ENCODE results near the gene RAPGEF1. TPM values are rescaled to one million over a fixed set of nuclear protein-coding genes. Genes with fewer than 3 reads are reported as not detected.

RAPGEF1 gene
- total and polyA plus RNA-seq, 12 donors, result 14.5 to 136 (median 49.1) TPM

DNA sequence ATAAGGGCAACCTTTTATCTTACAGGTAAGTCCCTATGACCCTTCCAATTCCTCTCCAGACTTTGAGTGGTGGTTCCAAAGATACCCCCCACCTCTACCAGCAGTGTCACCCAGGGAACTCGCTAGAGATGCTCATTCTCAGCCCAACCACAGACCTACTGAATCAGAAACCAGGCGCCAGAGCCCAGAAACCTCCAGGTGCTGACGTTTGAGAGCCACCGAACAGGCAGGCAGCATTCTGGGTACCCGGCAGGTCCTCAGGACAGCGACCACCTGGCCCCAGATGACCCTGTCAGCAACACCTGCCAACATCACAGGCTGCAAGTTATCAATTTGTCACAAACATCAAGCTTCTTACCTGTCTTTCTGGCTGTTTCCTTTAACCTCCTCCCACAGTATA lies 19.5 kb downstream of the RAPGEF1 start:
- no peaks in the 10 kb centered on the region for H3K9me3 ChIP-seq (replicated peaks in 1 of 3)
- H3K27me3 ChIP-seq, result no peaks in the 10 kb centered on the region
- 83 to 92% (median 88%) methylated on average over 6 of the region's 6 CpGs for WGBS, 4 donors
- DNase-seq, result no peak
- TF ChIP-seq, protein P1, sequence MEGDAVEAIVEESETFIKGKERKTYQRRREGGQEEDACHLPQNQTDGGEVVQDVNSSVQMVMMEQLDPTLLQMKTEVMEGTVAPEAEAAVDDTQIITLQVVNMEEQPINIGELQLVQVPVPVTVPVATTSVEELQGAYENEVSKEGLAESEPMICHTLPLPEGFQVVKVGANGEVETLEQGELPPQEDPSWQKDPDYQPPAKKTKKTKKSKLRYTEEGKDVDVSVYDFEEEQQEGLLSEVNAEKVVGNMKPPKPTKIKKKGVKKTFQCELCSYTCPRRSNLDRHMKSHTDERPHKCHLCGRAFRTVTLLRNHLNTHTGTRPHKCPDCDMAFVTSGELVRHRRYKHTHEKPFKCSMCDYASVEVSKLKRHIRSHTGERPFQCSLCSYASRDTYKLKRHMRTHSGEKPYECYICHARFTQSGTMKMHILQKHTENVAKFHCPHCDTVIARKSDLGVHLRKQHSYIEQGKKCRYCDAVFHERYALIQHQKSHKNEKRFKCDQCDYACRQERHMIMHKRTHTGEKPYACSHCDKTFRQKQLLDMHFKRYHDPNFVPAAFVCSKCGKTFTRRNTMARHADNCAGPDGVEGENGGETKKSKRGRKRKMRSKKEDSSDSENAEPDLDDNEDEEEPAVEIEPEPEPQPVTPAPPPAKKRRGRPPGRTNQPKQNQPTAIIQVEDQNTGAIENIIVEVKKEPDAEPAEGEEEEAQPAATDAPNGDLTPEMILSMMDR (IDR thresholded peaks at IDR 0.05), result no peak
- TF ChIP-seq POLR2A (IDR thresholded peaks at IDR 0.05), result no peak
- H3K36me3 ChIP-seq (replicated peaks in 1 of 2), result no peaks in the 10 kb centered on the region
- intact Hi-C loops (cut with DNase I), result no loop called here
- no peak overlapping the region for H3K27ac ChIP-seq
- no peak overlapping the region for H3K4me3 ChIP-seq
- H3K4me1 ChIP-seq (replicated peaks in 1 of 2), result peaks cover 0 to 27% of the 10 kb centered on the region in 2 donors

GRCh38 chr9:131719262-131719908 lies 20.5 kb downstream of the RAPGEF1 start:
- Histone ChIP-seq H3K4me3 (no peak overlapping the region), H3K36me3 (replicated peaks in 1 of 2) (no peaks in the 10 kb centered on the region), H3K9me3 (replicated peaks in 1 of 3) (no peaks in the 10 kb centered on the region), H3K27ac (peak overlapping the region in 2 of 5 donors; percentile 14 to 45), H3K27me3 (no peaks in the 10 kb centered on the region), H3K4me1 (replicated peaks in 1 of 2) (peaks cover 0 to 19% of the 10 kb centered on the region in 2 donors)
- no peak for DNase-seq
- WGBS, 4 donors, result 62 to 72% (median 64%) methylated on average over 7 of the region's 7 CpGs
- TF ChIP-seq, protein P1 (IDR thresholded peaks at IDR 0.05), result no peak
- no peak for TF ChIP-seq POLR2A (IDR thresholded peaks at IDR 0.05)
- intact Hi-C loops (cut with DNase I), result no loop called here

DNA sequence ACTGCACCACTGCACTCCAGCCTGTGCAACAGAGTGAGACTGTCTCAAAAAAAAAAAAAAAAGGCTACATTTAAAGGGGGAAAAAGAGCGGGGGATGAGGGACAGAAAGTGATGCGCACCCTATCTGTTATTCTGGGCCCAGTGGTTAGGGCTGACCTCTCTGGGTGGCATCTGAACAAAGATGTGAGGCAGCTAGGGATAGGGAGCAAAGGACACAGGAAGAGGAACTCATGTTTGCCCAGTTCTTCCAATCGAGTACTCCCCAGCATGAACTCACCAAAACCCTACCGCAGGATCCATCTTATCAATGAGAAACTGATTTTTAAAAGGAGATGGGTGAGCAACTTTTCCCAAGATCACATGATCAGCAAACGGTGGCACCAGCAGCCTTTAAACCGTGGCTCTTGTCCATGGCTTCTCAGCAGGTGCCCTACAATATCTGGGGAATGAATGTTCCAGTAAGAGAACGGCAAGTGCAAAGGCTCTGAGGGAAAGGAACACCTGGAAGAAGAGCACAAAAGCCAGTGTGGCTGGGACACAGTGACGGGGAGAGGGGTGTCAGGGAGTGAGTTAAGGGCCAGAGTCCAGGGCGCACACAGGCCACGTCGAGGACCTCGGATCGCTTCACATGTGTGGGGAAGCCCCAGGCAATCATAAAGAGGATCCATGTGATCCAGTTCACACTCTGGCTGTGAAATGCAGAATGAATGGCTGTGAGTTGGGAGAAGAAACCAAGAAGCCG lies 22.0 kb downstream of the RAPGEF1 start:
- Histone ChIP-seq H3K4me1 (replicated peaks in 1 of 2) (peaks cover 0 to 23% of the 10 kb centered on the region in 2 donors), H3K4me3 (no peak overlapping the region), H3K9me3 (replicated peaks in 1 of 3) (no peaks in the 10 kb centered on the region), H3K27ac (no peak overlapping the region), H3K27me3 (no peaks in the 10 kb centered on the region), H3K36me3 (replicated peaks in 1 of 2) (no peaks in the 10 kb centered on the region)
- intact Hi-C loops (cut with DNase I), result no loop called here
- TF ChIP-seq POLR2A (IDR thresholded peaks at IDR 0.05), result no peak
- TF ChIP-seq, protein P1 (IDR thresholded peaks at IDR 0.05), result no peak
- DNase-seq, result no peak
- WGBS, 4 donors, result 90 to 93% (median 92%) methylated on average over 14 of the region's 14 CpGs

GRCh38 chr9:131715906-131716305 lies 24.0 kb downstream of the RAPGEF1 start:
- H3K36me3 ChIP-seq (replicated peaks in 1 of 2), result no peaks in the 10 kb centered on the region
- H3K27me3 ChIP-seq, result no peaks in the 10 kb centered on the region
- H3K4me1 ChIP-seq (replicated peaks in 1 of 2), result peaks cover 0 to 25% of the 10 kb centered on the region in 2 donors
- peak in 3 of 7 donors; percentile 42 to 73 (median 46) for DNase-seq
- peak overlapping the region in 1 of 5 donors; percentile 8 for H3K27ac ChIP-seq
- no peaks in the 10 kb centered on the region for H3K9me3 ChIP-seq (replicated peaks in 1 of 3)
- 60 to 72% (median 68%) methylated on average over 5 of the region's 5 CpGs for WGBS, 4 donors
- no peak overlapping the region for H3K4me3 ChIP-seq
- intact Hi-C loops (cut with DNase I), result no loop called here
- TF ChIP-seq POLR2A (IDR thresholded peaks at IDR 0.05), result no peak
- TF ChIP-seq, protein P1 (IDR thresholded peaks at IDR 0.05), result no peak
